PFSK-1 (cell line): ENCODE results near the gene AQP5. TPM values are rescaled to one million over a fixed set of nuclear protein-coding genes. Genes with fewer than 3 reads are reported as not detected.

Experiments used
- FOXP2 ChIP-seq: optimal IDR thresholded peaks from 2 replicates; pipeline ENCODE3; 2011; ENCODE audit warnings: borderline replicate concordance, control low read depth, inconsistent platforms; ENCODE audit not compliant: insufficient read depth; ENCODE audit errors: extremely low read length, extremely low read depth
- POLR2AphosphoS5 ChIP-seq: IDR thresholded peaks from 2 replicates; pipeline ENCODE4 v1.6.1; 2012; ENCODE audit warnings: low read depth, mild to moderate bottlenecking, control low read depth, low read length, moderate library complexity
- REST ChIP-seq, 2 experiments: IDR thresholded peaks; 2 replicates each; pipeline versions ENCODE4 v1.6.1 to v1.8.0; 2011 to 2012; ENCODE audit warnings: low read depth in 2 of 2, low read length in 2 of 2, control low read depth in 1 of 2, inconsistent platforms in 1 of 2, mild to moderate bottlenecking in 1 of 2, moderate library complexity in 1 of 2; ENCODE audit not compliant: insufficient read depth in 1 of 2
- SIN3A ChIP-seq: IDR thresholded peaks from 2 replicates; pipeline ENCODE4 v1.6.1; 2012; ENCODE audit warnings: mild to moderate bottlenecking, low read length, moderate library complexity, borderline replicate concordance; ENCODE audit not compliant: insufficient read depth
- TAF1 ChIP-seq: IDR thresholded peaks from 2 replicates; pipeline ENCODE4 v1.6.1; 2012; ENCODE audit warnings: low read length, control low read depth, borderline replicate concordance; ENCODE audit not compliant: insufficient read depth
- polyA plus RNA-seq: library from polyadenylated mRNA; unstranded; fragments of >200 nt; gene quantifications from one replicate; pipeline ENCODE4 v1.2.1, GENCODE V29; 2012; ENCODE audit warnings: low read depth, missing spikeins; ENCODE audit not compliant: insufficient read length

AQP5 gene
- polyA plus RNA-seq, result not detected

GRCh38 chr12:49961111-49961922 is at the start of gene AQP5:
TSS of gene AQP5 (plus strand) at chr12:49961872. CDS start at chr12:49962018, 146 bp downstream.
- TF ChIP-seq TAF1, result no peak
- TF ChIP-seq SIN3A, result no peak
- TF ChIP-seq REST (IDR thresholded peaks at IDR 0.05; ENCODE audit: insufficient read depth in 1 of 2, low read depth in 2 of 2, low read length in 2 of 2), result no peak
- TF ChIP-seq POLR2AphosphoS5, result no peak
- no peak for TF ChIP-seq FOXP2

GRCh38 chr12:49912345-49913255 is 49.1 kb upstream of the AQP5 start:
- TF ChIP-seq REST (IDR thresholded peaks at IDR 0.05; ENCODE audit: insufficient read depth in 1 of 2, low read depth in 2 of 2, low read length in 2 of 2) (no peak), SIN3A (no peak), FOXP2 (no peak), TAF1 (no peak), POLR2AphosphoS5 (no peak)

GRCh38 chr12:49916129-49916919 is 45.3 kb upstream of the AQP5 start:
- TF ChIP-seq SIN3A, result no peak
- no peak for TF ChIP-seq FOXP2
- no peak for TF ChIP-seq TAF1
- TF ChIP-seq REST (IDR thresholded peaks at IDR 0.05; ENCODE audit: insufficient read depth in 1 of 2, low read depth in 2 of 2, low read length in 2 of 2), result no peak
- TF ChIP-seq POLR2AphosphoS5, result no peak

- TF ChIP-seq POLR2AphosphoS5 (no peak), REST (IDR thresholded peaks at IDR 0.05; ENCODE audit: insufficient read depth in 1 of 2, low read depth in 2 of 2, low read length in 2 of 2) (no peak), SIN3A (no peak), FOXP2 (no peak), TAF1 (no peak)
These were observed 44.4 kb upstream of the AQP5 start for GRCh38 chr12:49917166-49917787.
